Calu3 (cell line): Measurements from ENCODE around the gene FDCSP. TPM values are rescaled to one million over a fixed set of nuclear protein-coding genes. Genes with fewer than 3 reads are reported as not detected.

Experiments used
- Bru-seq: library from RNA; stranded (reverse); fragments of 400-500 nt; gene quantifications from one replicate; lab custom pipeline; 2021; lab: Mats Ljungman, UMichigan
- BruChase-seq, 2 experiments: library from RNA; stranded (reverse); fragments of 400-500 nt; gene quantifications; one replicate each; lab custom pipeline; 2021; lab: Mats Ljungman, UMichigan
- BruUV-seq: library from RNA; stranded (reverse); fragments of 400-500 nt; replicated peaks from 2 replicates; lab custom pipeline; 2021; lab: Mats Ljungman, UMichigan
- CTCF ChIA-PET: fragments of 300-600 bp; sonication (Branson Sonifier 250); formaldehyde crosslinking; loops from one replicate; lab custom pipeline; 2022; ENCODE audit warnings: antibody characterized with exemption; lab: Charles Lee
- DNase-seq: peaks from one replicate; pipeline ENCODE4 v3.0.0; 2022
- H3K27ac Mint-ChIP-seq: one replicate; pipeline ENCODE4 v1.8.0; 2022; ENCODE audit warnings: mixed read lengths; ENCODE audit not compliant: unreplicated experiment
- H3K27me3 Mint-ChIP-seq: one replicate; pipeline ENCODE4 v1.8.0; 2022; ENCODE audit warnings: mixed read lengths; ENCODE audit not compliant: unreplicated experiment
- H3K36me3 Mint-ChIP-seq: one replicate; pipeline ENCODE4 v1.8.0; 2022; ENCODE audit warnings: mild to moderate bottlenecking, moderate library complexity, mixed read lengths; ENCODE audit not compliant: insufficient read depth, unreplicated experiment
- H3K4me1 Mint-ChIP-seq: one replicate; pipeline ENCODE4 v1.8.0; 2022; ENCODE audit warnings: mild to moderate bottlenecking, low read depth, mixed read lengths; ENCODE audit not compliant: unreplicated experiment
- H3K4me3 Mint-ChIP-seq: one replicate; pipeline ENCODE4 v1.8.0; 2022; ENCODE audit warnings: mild to moderate bottlenecking, low read depth, moderate library complexity, mixed read lengths; ENCODE audit not compliant: unreplicated experiment
- H3K9me3 Mint-ChIP-seq: one replicate; pipeline ENCODE4 v1.8.0; 2022; ENCODE audit warnings: low read depth, mixed read lengths; ENCODE audit not compliant: unreplicated experiment
- intact Hi-C: fragments of 100-400 bp; cut with micrococcal nuclease; formaldehyde crosslinking; loops from one replicate; pipeline ENCODE4 v1.10.0; 2022; ENCODE audit not compliant: unreplicated experiment
- long read RNA-seq: library from polyadenylated mRNA; stranded (forward); transcript quantifications from one replicate; pipeline ENCODE4 v2.0.0, GENCODE V29; 2022
- total RNA-seq: library from RNA; stranded (reverse); gene quantifications from 2 replicates; pipeline ENCODE4 v1.2.3, GENCODE V29; 2022
- TF ChIP-seq, protein P1 (sequence below): fragments of 200-600 bp; IDR thresholded peaks from one replicate; pipeline ENCODE4 v1.8.0; 2022; ENCODE audit warnings: antibody characterized with exemption; ENCODE audit not compliant: unreplicated experiment

Gene FDCSP
- total RNA-seq: 1,542 and 2,729 TPM in 2 replicates
- percentile 100 among the genes with signal in this experiment for Bru-seq, nascent RNA
- percentile 100 among the genes with signal in this experiment for BruChase-seq, experiment 1, labeled RNA remaining after a 6-hour chase
- percentile 100 among the genes with signal in this experiment for BruChase-seq, experiment 2, labeled RNA remaining after a 2-hour chase
- long read RNA-seq, transcript FDCSP-201 (5 exons, 566 nt): major isoform, 4,646 of 5,041 reads
- long read RNA-seq, partial matches to known transcripts: 24 of 5,041 reads
- long read RNA-seq, other reads (novel, unspliced or antisense): 371 of 5,041 reads

DNA sequence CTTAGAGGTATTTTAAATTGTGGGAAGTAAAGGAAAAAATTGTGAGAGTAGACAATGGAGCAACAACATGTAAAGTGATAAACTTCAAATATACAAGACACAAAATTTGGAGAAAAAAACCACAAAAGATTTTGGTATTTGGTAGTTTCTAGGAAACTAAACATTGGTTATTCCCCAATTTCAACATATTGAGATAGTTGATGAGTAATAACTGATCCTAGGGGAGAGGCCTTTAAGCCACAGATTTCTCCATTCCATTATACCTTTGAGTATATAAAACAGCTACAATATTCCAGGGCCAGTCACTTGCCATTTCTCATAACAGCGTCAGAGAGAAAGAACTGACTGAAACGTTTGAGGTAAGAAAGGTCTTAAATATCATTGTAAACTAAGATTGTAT is at the start of gene FDCSP:
Gene FDCSP (plus strand): TSS at position 301 of the 400 bp plus-strand sequence. CDS start 5,071 bp downstream, outside the sequence.
- no peak for DNase-seq
- intact Hi-C loops: loop anchor here (2.0 to 10.0 kb wide), 3 partner anchors 15 to 1171 kb away; no protein-coding TSS in a partner anchor
- Mint-ChIP-seq H3K4me1 (peaks cover 13% of the 10 kb centered on the region), H3K9me3 (no peaks in the 10 kb centered on the region), H3K27me3 (no peaks in the 10 kb centered on the region), H3K36me3 (peaks cover 52% of the 10 kb centered on the region), H3K4me3 (peak within 1 kb of the TSS; percentile 78), H3K27ac (peak within 1 kb of the TSS; percentile 91)
- no TSS peak for BruUV-seq
- CTCF ChIA-PET: no interaction called here
- TF ChIP-seq, protein P1, sequence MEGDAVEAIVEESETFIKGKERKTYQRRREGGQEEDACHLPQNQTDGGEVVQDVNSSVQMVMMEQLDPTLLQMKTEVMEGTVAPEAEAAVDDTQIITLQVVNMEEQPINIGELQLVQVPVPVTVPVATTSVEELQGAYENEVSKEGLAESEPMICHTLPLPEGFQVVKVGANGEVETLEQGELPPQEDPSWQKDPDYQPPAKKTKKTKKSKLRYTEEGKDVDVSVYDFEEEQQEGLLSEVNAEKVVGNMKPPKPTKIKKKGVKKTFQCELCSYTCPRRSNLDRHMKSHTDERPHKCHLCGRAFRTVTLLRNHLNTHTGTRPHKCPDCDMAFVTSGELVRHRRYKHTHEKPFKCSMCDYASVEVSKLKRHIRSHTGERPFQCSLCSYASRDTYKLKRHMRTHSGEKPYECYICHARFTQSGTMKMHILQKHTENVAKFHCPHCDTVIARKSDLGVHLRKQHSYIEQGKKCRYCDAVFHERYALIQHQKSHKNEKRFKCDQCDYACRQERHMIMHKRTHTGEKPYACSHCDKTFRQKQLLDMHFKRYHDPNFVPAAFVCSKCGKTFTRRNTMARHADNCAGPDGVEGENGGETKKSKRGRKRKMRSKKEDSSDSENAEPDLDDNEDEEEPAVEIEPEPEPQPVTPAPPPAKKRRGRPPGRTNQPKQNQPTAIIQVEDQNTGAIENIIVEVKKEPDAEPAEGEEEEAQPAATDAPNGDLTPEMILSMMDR: no peak

DNA sequence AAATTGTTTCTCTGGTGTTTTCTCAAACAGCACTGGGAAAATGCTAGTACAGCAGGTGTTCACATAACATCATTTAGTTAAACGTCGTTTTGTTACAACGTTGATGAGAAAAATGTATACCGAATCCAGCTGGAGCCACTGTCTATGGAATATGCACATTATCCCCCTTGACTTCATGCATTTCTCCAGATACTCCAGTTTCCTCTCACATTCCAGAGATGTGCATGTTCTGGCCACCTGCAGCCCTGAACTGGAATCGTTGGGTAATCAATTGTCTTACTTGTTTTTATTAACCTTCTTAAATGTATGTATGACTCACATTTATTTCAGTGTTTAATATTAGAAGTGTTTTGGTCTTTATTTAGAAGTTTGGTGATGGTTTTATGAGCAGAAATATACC is 48.8 kb upstream of the FDCSP start:
- intact Hi-C loops: no loop called here
- no peak for DNase-seq
- Mint-ChIP-seq H3K9me3 (peaks cover 2% of the 10 kb centered on the region), H3K27ac (no peak overlapping the region), H3K4me1 (peaks cover 12% of the 10 kb centered on the region), H3K27me3 (no peaks in the 10 kb centered on the region), H3K4me3 (no peak overlapping the region), H3K36me3 (no peaks in the 10 kb centered on the region)
- CTCF ChIA-PET: no interaction called here
- no TSS peak for BruUV-seq
- TF ChIP-seq, protein P1: no peak

DNA sequence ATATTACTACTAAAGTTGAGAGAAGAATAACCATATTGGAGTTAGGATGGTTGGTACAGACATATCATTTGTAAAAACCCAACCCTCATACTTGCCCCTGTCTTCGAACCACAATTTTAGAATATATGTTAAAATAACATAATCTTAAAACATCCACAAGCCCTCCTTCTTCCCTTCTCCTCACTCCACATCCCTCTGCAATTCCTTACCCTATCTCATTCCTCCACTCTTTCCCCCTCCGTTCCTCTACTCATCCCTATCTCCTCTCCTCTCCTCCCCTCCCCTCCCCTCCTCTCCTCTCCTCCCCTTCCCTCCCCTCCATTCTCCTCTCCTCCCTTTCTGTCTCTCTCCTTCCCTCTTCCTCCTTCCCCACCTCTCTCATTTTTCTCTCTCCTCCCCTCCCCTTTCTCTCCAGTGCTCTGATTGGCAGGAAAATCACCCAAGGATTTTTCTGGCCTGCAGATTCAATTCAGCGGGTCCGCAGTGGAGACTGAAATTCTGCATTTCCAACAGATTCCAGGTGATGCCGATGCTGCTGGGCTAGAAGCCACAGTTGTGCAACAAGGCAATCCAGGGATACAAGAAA is 47.8 kb upstream of the FDCSP start:
- no peak for DNase-seq
- Mint-ChIP-seq H3K9me3 (peaks cover 2% of the 10 kb centered on the region), H3K36me3 (peaks cover 6% of the 10 kb centered on the region), H3K27me3 (no peaks in the 10 kb centered on the region), H3K4me1 (peaks cover 22% of the 10 kb centered on the region), H3K27ac (no peak overlapping the region), H3K4me3 (no peak overlapping the region)
- TF ChIP-seq, protein P1: no peak
- no TSS peak for BruUV-seq
- intact Hi-C loops: no loop called here
- CTCF ChIA-PET: no interaction called here

DNA sequence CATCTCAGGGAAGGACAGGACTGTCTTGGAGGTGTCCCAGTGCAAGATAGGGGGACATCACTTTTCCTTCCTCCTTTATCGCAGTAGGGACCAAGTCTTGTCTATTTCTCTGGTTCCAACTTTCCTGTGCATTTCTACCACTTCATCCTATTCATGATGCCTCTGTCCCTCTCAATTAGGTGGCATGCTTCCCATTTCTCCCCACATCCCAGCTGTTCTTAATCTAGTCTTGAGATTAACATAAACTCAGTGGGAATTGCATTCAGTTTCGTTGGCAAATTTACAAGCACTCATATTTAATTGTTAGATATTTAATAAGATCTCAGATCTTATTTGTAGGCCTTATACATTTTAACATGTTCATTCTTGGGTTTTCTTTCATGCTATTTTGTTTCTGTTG is 46.1 kb upstream of the FDCSP start:
- DNase-seq: no peak
- Mint-ChIP-seq H3K4me3 (no peak overlapping the region), H3K36me3 (peaks cover 6% of the 10 kb centered on the region), H3K9me3 (peaks cover 2% of the 10 kb centered on the region), H3K4me1 (peaks cover 36% of the 10 kb centered on the region), H3K27me3 (no peaks in the 10 kb centered on the region), H3K27ac (peak overlapping the region; percentile 61)
- intact Hi-C loops: loop anchor here (5.0 to 10.0 kb wide), 2 partner anchors 375 to 488 kb away; no protein-coding TSS in a partner anchor
- TF ChIP-seq, protein P1: no peak
- CTCF ChIA-PET: no interaction called here
- no TSS peak for BruUV-seq
